ENCODE data around the gene VWA7.

The VWA7 gene

GRCh38 chr6:31736021-31736767, 40.9 kb downstream of the VWA7 start, which contains the start of gene CLIC1:
CLIC1 (minus strand) TSS chr6:31736530; CDS start chr6:31736300, 230 bp downstream.
- no peaks in the 10 kb centered on the region for H3K36me3 Mint-ChIP-seq
- H3K4me1 Mint-ChIP-seq (ENCODE audit: low read depth), result peaks cover 61% of the 10 kb centered on the region
- H3K27me3 Mint-ChIP-seq, result no peaks in the 10 kb centered on the region
- H3K27ac Mint-ChIP-seq, result peak within 1 kb of the TSS; percentile 88
- no peaks in the 10 kb centered on the region for H3K9me3 Mint-ChIP-seq (ENCODE audit: low read depth)
- H3K4me3 Mint-ChIP-seq, result peak within 1 kb of the TSS; percentile 99

GRCh38 chr6:31734821-31735406, 42.2 kb downstream of the VWA7 start:
- Mint-ChIP-seq H3K36me3 (no peaks in the 10 kb centered on the region), H3K4me3 (peak overlapping the region; percentile 99), H3K4me1 (ENCODE audit: low read depth) (peaks cover 61% of the 10 kb centered on the region), H3K9me3 (ENCODE audit: low read depth) (no peaks in the 10 kb centered on the region), H3K27me3 (no peaks in the 10 kb centered on the region), H3K27ac (peak overlapping the region; percentile 88)

GRCh38 chr6:31734247-31734820, 42.8 kb downstream of the VWA7 start:
- Mint-ChIP-seq H3K36me3 (no peaks in the 10 kb centered on the region), H3K4me1 (ENCODE audit: low read depth) (peaks cover 57% of the 10 kb centered on the region), H3K9me3 (ENCODE audit: low read depth) (no peaks in the 10 kb centered on the region), H3K27me3 (no peaks in the 10 kb centered on the region), H3K27ac (peak overlapping the region; percentile 88), H3K4me3 (peak overlapping the region; percentile 99)

- H3K36me3 Mint-ChIP-seq, result no peaks in the 10 kb centered on the region
Measured at GRCh38 chr6:31733734-31734133, 43.4 kb downstream of the VWA7 start.

GRCh38 chr6:31732029-31732428, 45.1 kb downstream of the VWA7 start:
- Mint-ChIP-seq H3K27me3 (no peaks in the 10 kb centered on the region), H3K9me3 (ENCODE audit: low read depth) (no peaks in the 10 kb centered on the region), H3K4me1 (ENCODE audit: low read depth) (peaks cover 47% of the 10 kb centered on the region), H3K36me3 (no peaks in the 10 kb centered on the region), H3K4me3 (no peak overlapping the region), H3K27ac (no peak overlapping the region)

More at GRCh38 chr6:31733734-31734133, 43.4 kb downstream of the VWA7 start:
- no peaks in the 10 kb centered on the region for H3K9me3 Mint-ChIP-seq (ENCODE audit: low read depth)
- H3K4me1 Mint-ChIP-seq (ENCODE audit: low read depth), result peaks cover 54% of the 10 kb centered on the region
- peak overlapping the region; percentile 99 for H3K4me3 Mint-ChIP-seq
- H3K27ac Mint-ChIP-seq, result peak overlapping the region; percentile 22
- no peaks in the 10 kb centered on the region for H3K27me3 Mint-ChIP-seq

GRCh38 chr6:31730631-31731086, 46.5 kb downstream of the VWA7 start:
- peaks cover 4% of the 10 kb centered on the region for H3K36me3 Mint-ChIP-seq
- peak overlapping the region; percentile 5 for H3K27ac Mint-ChIP-seq
- H3K4me1 Mint-ChIP-seq (ENCODE audit: low read depth), result peaks cover 53% of the 10 kb centered on the region
- H3K27me3 Mint-ChIP-seq, result no peaks in the 10 kb centered on the region
- no peaks in the 10 kb centered on the region for H3K9me3 Mint-ChIP-seq (ENCODE audit: low read depth)
- H3K4me3 Mint-ChIP-seq, result peak overlapping the region; percentile 96

DNA sequence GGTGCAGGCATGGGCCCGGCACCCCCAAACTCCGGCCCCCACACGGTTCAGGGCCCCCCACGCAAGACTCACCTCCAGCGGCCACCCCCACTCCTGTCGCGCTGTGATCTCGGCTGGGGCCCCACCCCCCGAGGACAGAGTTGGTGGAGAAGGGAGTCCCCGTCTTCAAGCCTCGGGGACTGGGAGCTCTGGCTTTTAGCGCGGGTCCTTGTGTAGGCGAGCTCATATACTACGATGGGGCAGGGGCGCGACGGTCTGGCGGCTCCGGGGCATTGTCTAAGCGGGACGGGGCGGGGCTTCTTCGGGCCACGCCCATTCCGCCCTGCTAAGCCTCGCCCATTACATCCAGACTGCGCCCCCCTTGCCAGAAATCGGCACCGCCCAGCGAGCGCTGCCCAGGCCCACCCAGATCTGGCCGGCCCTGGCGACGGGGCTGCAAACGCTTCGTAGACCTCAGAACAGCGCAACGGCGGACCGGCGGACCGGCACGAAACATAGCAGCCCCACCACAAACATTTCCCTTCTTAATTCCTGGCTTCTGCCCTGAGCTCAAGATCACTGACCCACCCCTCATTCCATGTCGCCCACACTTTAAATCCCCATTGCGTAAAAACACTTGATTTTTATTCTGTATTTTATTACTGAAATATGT, 47.0 kb downstream of the VWA7 start:
- Mint-ChIP-seq H3K36me3 (peaks cover 4% of the 10 kb centered on the region), H3K4me3 (peak overlapping the region; percentile 96), H3K9me3 (ENCODE audit: low read depth) (no peaks in the 10 kb centered on the region), H3K27me3 (no peaks in the 10 kb centered on the region), H3K4me1 (ENCODE audit: low read depth) (peaks cover 51% of the 10 kb centered on the region), H3K27ac (peak overlapping the region; percentile 5)

DNA sequence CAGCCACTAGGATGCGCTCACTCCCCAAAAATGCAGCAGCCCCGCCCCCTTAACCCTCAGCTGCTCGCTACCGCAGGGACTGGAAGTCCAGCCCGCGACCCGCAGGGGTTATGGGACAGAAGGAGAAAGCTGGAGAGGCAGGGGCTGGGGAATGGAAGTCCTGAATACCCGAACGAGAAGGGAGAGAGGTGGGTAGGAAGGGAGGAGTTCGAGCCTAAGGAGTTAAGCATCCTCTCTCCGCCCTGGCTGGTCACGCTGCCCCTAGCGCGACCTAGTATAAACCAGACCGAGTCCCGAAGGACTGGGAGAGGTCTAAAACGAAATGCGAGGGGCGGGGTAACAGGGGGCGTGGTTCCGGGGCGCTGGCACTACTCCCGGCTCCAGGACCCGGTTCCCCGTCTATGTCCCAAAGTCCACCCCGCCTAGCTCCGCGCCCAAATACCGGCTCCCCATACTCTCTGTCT, 47.6 kb downstream of the VWA7 start:
- Mint-ChIP-seq H3K27ac (peak overlapping the region; percentile 68), H3K27me3 (no peaks in the 10 kb centered on the region), H3K4me1 (ENCODE audit: low read depth) (peaks cover 50% of the 10 kb centered on the region), H3K36me3 (peaks cover 4% of the 10 kb centered on the region), H3K4me3 (peak overlapping the region; percentile 96), H3K9me3 (ENCODE audit: low read depth) (no peaks in the 10 kb centered on the region)

DNA sequence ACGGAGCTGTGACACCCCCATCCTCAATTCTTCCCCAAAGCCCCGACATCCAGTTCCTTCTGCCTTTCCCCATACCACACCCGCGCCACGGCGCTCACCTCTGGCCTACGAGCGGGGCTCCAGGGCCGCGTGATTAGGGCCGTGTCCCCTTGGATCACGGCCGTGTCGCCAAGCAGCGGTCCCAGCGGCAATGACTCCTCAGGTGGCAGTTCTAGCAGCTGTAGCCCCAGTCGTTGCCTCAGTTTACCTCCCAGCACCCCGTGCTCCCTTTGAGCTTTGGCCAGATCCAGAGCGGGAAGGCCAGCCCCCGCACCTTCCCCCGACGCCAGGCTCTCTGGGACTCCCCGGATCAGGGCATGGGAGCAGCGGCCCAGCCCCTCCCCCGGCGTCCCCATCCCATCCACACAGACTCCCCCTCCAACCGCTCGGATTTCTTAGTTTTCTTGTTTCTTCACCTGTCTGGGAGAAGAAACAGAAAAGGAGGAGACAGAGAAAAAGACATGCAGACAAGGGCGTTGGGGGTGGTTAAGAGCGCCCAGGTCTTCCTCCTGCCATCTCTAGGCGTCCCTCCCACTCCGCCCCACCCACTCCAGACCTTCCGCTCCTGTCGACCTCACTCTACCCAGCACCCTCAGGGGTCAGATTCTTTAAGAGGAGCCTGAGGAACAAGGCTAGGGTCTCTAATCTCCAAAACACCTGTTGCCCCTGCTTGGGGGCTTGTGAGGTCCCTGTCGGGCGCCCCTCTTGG, 48.2 kb downstream of the VWA7 start, which contains the start of gene DDAH2:
TSS of gene DDAH2 (minus strand) at position 533 of the 748 bp plus-strand sequence. CDS start at position 395, 138 bp downstream.
- H3K4me3 Mint-ChIP-seq, result peak within 1 kb of the TSS; percentile 96
- H3K9me3 Mint-ChIP-seq (ENCODE audit: low read depth), result no peaks in the 10 kb centered on the region
- peaks cover 49% of the 10 kb centered on the region for H3K4me1 Mint-ChIP-seq (ENCODE audit: low read depth)
- H3K36me3 Mint-ChIP-seq, result peaks cover 4% of the 10 kb centered on the region
- H3K27ac Mint-ChIP-seq, result peak within 1 kb of the TSS; percentile 68
- H3K27me3 Mint-ChIP-seq, result no peaks in the 10 kb centered on the region

GRCh38 chr6:31727717-31728671, 49.1 kb downstream of the VWA7 start:
- H3K4me1 Mint-ChIP-seq (ENCODE audit: low read depth), result peaks cover 45% of the 10 kb centered on the region

GRCh38 chr6:31727034-31727716, 50.0 kb downstream of the VWA7 start:
- no peaks in the 10 kb centered on the region for H3K9me3 Mint-ChIP-seq (ENCODE audit: low read depth)
- H3K27me3 Mint-ChIP-seq, result no peaks in the 10 kb centered on the region
- H3K27ac Mint-ChIP-seq, result peak overlapping the region; percentile 54
- peak overlapping the region; percentile 63 for H3K4me3 Mint-ChIP-seq
- H3K36me3 Mint-ChIP-seq, result peaks cover 4% of the 10 kb centered on the region
- peaks cover 45% of the 10 kb centered on the region for H3K4me1 Mint-ChIP-seq (ENCODE audit: low read depth)

More at GRCh38 chr6:31727717-31728671, 49.1 kb downstream of the VWA7 start:
- Mint-ChIP-seq H3K27me3 (no peaks in the 10 kb centered on the region), H3K4me3 (peak overlapping the region; percentile 63), H3K27ac (no peak overlapping the region), H3K9me3 (ENCODE audit: low read depth) (no peaks in the 10 kb centered on the region), H3K36me3 (peaks cover 4% of the 10 kb centered on the region)

- Mint-ChIP-seq H3K36me3 (peaks cover 4% of the 10 kb centered on the region), H3K4me3 (no peak overlapping the region), H3K27ac (no peak overlapping the region)
Measured at GRCh38 chr6:31725502-31726350, 51.4 kb downstream of the VWA7 start.

More at GRCh38 chr6:31725502-31726350, 51.4 kb downstream of the VWA7 start:
- H3K27me3 Mint-ChIP-seq, result no peaks in the 10 kb centered on the region
- H3K4me1 Mint-ChIP-seq (ENCODE audit: low read depth), result peaks cover 44% of the 10 kb centered on the region
- H3K9me3 Mint-ChIP-seq (ENCODE audit: low read depth), result no peaks in the 10 kb centered on the region
